Right atrium auricular region (tissue), 2 donors: ENCODE results near the gene ASIC4. TPM values are rescaled to one million over a fixed set of nuclear protein-coding genes. Genes with fewer than 3 reads are reported as not detected.
A peak's percentile ranks its signal among the peaks of the same experiment; 100 is the strongest.

Experiments used
- DNase-seq: peaks from one replicate; pipeline ENCODE4 v3.0.0-alpha.2; 2019; ENCODE audit warnings: low spot score
- H3K27ac ChIP-seq, 2 donors: fragments of 200-600 bp; sonication (generic); 1 replicate in 1 of 2; 2 replicates in 1 of 2; pipeline ENCODE4 v1.5.1; 2016 to 2019
- H3K27me3 ChIP-seq, 2 donors: fragments of 200-600 bp; sonication (generic); one replicate each; pipeline versions ENCODE4 v1.5.1 to v1.6.0; 2017 to 2019
- H3K36me3 ChIP-seq: fragments of 200-600 bp; sonication (generic); one replicate; pipeline ENCODE4 v1.5.1; 2016
- H3K4me1 ChIP-seq, 2 donors: fragments of 200-600 bp; sonication (generic); one replicate each; pipeline versions ENCODE4 v1.5.1 to v1.6.0; 2017 to 2019
- H3K4me3 ChIP-seq, 2 donors: fragments of 200-600 bp; sonication (generic); 1 replicate in 1 of 2; 2 replicates in 1 of 2; pipeline ENCODE4 v1.5.1; 2017 to 2019; ENCODE audit warnings: mild to moderate bottlenecking in 1 of 2, moderate library complexity in 1 of 2
- H3K9me3 ChIP-seq, 2 donors: fragments of 200-600 bp; sonication (generic); one replicate each; pipeline ENCODE4 v1.5.1; 2019
- CTCF ChIP-seq, 2 donors: fragments of 200-600 bp; sonication (generic); IDR thresholded peaks; one replicate each; pipeline ENCODE4 v1.5.1; 2019; ENCODE audit warnings: antibody characterized with exemption in 2 of 2
- total RNA-seq, 2 donors: library from RNA; depleted of rRNA; stranded (reverse); fragments of >200 nt; gene quantifications; one replicate each; pipeline ENCODE4 v1.1.0, GENCODE V29; 2016

The ASIC4 gene
- total RNA-seq, 2 donors from 2014 or later = not detected

GRCh38 chr2:219497495-219498279, 16.6 kb upstream of the ASIC4 start:
- peak; percentile 90 for DNase-seq
- H3K4me3 ChIP-seq = peak overlapping the region; percentile 80 to 87
- peaks cover 0 to 54% of the 10 kb centered on the region in 2 donors for H3K4me1 ChIP-seq
- H3K36me3 ChIP-seq = peaks cover 1% of the 10 kb centered on the region
- peak overlapping the region; percentile 98 to 99 for H3K27ac ChIP-seq
- no peaks in the 10 kb centered on the region for H3K27me3 ChIP-seq
- TF ChIP-seq CTCF (IDR thresholded peaks at IDR 0.05) = no peak
- no peaks in the 10 kb centered on the region for H3K9me3 ChIP-seq

GRCh38 chr2:219498280-219499057, 15.8 kb upstream of the ASIC4 start, which contains the start of gene GMPPA:
TSS of gene GMPPA (plus strand) at chr2:219498891. CDS start at chr2:219499976, 1,085 bp downstream.
- peaks cover 0 to 54% of the 10 kb centered on the region in 2 donors for H3K4me1 ChIP-seq
- H3K27ac ChIP-seq = peak within 1 kb of the TSS; percentile 98 to 99
- H3K4me3 ChIP-seq = peak within 1 kb of the TSS; percentile 80 to 87
- H3K36me3 ChIP-seq = peaks cover 7% of the 10 kb centered on the region
- DNase-seq = peak; percentile 98
- no peaks in the 10 kb centered on the region for H3K27me3 ChIP-seq
- TF ChIP-seq CTCF (IDR thresholded peaks at IDR 0.05) = no peak
- H3K9me3 ChIP-seq = no peaks in the 10 kb centered on the region

- TF ChIP-seq CTCF (IDR thresholded peaks at IDR 0.05) = no peak
- H3K36me3 ChIP-seq = peaks cover 12% of the 10 kb centered on the region
- H3K4me3 ChIP-seq = peak overlapping the region; percentile 80 to 87
- no peaks in the 10 kb centered on the region for H3K9me3 ChIP-seq
- H3K4me1 ChIP-seq = peaks cover 0 to 54% of the 10 kb centered on the region in 2 donors
- H3K27ac ChIP-seq = peak overlapping the region; percentile 98 to 99
- no peaks in the 10 kb centered on the region for H3K27me3 ChIP-seq
- DNase-seq = no peak
These were observed 15.3 kb upstream of the ASIC4 start for GRCh38 chr2:219499058-219499307.

- Histone ChIP-seq H3K27ac (no peak overlapping the region), H3K36me3 (peaks cover 17% of the 10 kb centered on the region), H3K4me1 (peaks cover 0 to 49% of the 10 kb centered on the region in 2 donors), H3K4me3 (peak overlapping the region; percentile 80 to 87), H3K27me3 (no peaks in the 10 kb centered on the region), H3K9me3 (no peaks in the 10 kb centered on the region)
- no peak for DNase-seq
- TF ChIP-seq CTCF (IDR thresholded peaks at IDR 0.05) = no peak
These were observed 14.7 kb upstream of the ASIC4 start for GRCh38 chr2:219499555-219499954.

- Histone ChIP-seq H3K27me3 (no peaks in the 10 kb centered on the region), H3K4me3 (no peak overlapping the region), H3K9me3 (no peaks in the 10 kb centered on the region), H3K27ac (no peak overlapping the region), H3K4me1 (peaks cover 0 to 43% of the 10 kb centered on the region in 2 donors), H3K36me3 (peaks cover 22% of the 10 kb centered on the region)
- DNase-seq = no peak
- no peak for TF ChIP-seq CTCF (IDR thresholded peaks at IDR 0.05)
These were observed 14.1 kb upstream of the ASIC4 start for GRCh38 chr2:219500135-219500534.
